NCI-H1105 treated with DMSO at 0.1 percent for 48 hours (cell line): ENCODE measurements around the gene CIB1.

Experiments used
- DNase-seq: peaks from one replicate; lab custom pipeline; 2025; lab: John Stamatoyannopoulos, UW

CIB1 gene

GRCh38 chr15:90240856-90241255 is 7.1 kb upstream of the CIB1 start:
- DNase-seq = no peak

GRCh38 chr15:90239371-90239770 is 5.6 kb upstream of the CIB1 start:
- DNase-seq = no peak

GRCh38 chr15:90234096-90234988 is 601 bp upstream of the CIB1 start, which contains the start of gene GDPGP1:
GDPGP1 (plus strand) TSS chr15:90234209; CDS start chr15:90240909, 6,700 bp downstream.
- DNase-seq = no peak

DNA sequence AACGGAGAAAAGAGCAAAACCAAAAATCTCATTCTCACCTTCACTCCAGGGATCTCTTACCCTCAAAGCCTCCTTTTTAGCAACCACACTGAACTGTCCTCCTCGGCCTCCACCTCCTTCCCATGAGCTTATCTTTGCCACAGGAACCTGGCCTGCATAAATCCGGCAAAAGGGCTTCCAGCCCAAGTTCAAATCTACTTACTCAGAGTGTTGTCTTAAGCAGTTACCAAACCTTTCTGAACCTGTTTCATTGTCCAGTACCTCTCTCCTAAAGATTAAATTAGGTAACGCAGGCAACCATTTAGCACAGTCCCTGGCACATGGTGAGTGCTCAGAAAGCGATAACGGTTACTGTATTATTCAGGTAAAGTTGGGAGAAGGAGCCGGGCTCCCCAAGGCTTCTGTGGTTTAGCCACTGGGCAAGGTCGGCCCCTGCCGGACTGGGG is 777 bp downstream of the CIB1 start:
- no peak for DNase-seq

GRCh38 chr15:90232196-90232595 is 1.5 kb downstream of the CIB1 start:
- DNase-seq = no peak

GRCh38 chr15:90231028-90232017 is 2.4 kb downstream of the CIB1 start:
- DNase-seq = no peak

DNA sequence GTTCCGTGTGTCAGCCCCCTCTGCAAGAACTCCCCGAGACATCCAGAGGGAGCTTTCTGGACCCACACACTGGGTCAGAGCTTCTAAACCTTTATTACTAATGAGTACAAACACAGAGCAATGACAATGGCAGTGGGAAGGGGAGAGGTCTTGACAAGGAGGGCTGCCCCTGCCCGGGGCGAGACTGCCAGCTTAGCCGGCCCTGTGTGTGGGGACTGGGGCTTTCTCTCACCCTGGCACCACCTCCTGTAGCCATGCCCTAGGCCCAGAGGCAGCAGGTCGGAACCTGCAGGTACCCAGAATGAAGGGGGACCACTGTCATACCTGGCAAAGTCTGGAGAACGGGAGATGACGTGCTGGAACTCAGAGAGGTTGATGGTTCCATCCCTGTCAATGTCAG is 3.1 kb downstream of the CIB1 start:
- DNase-seq = no peak

- DNase-seq = no peak
These were observed 3.7 kb downstream of the CIB1 start for GRCh38 chr15:90230071-90230494.

DNA sequence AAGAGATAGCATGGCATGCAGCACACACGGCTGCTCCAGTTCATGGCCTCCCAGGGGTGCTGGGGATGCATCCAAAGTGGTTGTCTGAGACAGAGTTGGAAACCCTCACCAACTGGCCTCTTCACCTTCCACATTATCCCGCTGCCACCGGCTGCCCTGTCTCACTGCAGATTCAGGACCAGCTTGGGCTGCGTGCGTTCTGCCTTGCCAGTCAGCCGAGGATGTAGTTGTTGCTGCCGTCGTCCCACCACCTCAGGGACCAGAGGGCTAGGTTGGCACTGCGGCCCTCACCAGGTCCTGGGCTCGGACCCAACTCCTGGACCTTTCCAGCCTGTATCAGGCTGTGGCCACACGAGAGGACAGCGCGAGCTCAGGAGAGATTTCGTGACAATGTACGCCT is 4.8 kb downstream of the CIB1 start:
- no peak for DNase-seq

DNA sequence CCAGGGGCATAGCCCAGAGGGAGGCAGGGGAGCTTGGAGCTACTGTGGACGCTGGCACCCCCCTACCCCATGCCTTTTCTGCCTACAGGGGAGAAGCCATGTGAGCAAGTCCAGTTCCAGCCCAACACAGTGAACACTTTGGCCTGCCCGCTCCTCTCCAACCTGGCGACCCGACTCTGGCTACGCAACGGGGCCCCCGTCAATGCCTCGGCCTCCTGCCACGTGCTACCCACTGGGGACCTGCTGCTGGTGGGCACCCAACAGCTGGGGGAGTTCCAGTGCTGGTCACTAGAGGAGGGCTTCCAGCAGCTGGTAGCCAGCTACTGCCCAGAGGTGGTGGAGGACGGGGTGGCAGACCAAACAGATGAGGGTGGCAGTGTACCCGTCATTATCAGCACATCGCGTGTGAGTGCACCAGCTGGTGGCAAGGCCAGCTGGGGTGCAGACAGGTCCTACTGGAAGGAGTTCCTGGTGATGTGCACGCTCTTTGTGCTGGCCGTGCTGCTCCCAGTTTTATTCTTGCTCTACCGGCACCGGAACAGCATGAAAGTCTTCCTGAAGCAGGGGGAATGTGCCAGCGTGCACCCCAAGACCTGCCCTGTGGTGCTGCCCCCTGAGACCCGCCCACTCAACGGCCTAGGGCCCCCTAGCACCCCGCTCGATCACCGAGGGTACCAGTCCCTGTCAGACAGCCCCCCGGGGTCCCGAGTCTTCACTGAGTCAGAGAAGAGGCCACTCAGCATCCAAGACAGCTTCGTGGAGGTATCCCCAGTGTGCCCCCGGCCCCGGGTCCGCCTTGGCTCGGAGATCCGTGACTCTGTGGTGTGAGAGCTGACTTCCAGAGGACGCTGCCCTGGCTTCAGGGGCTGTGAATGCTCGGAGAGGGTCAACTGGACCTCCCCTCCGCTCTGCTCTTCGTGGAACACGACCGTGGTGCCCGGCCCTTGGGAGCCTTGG is 5.6 kb downstream of the CIB1 start:
- DNase-seq = no peak

DNA sequence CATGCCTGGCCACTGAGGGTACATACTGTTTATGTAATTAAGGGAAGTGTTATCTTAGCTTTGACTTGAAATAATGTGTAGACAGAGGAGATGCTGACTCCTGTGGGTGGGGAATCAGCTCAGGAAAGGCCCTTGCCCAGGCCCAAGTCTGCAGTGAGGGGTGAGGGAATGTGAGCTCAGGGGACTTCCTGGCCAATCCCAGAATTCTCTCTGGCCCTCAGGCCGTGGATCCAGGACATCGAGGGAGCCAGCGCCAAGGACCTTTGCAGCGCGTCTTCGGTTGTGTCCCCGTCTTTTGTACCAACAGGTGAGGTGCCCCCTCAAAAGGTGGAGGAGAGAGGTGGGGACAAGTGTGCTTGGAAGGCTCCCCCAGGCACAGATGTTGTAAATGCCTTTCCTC is 6.4 kb downstream of the CIB1 start:
- DNase-seq = no peak

- peak; percentile 20 for DNase-seq
These were observed 8.1 kb downstream of the CIB1 start for GRCh38 chr15:90225504-90226234.

- DNase-seq = no peak
These were observed 8.7 kb downstream of the CIB1 start for GRCh38 chr15:90225047-90225446.

- DNase-seq = no peak
These were observed 10.1 kb downstream of the CIB1 start for GRCh38 chr15:90223441-90224165.

DNA sequence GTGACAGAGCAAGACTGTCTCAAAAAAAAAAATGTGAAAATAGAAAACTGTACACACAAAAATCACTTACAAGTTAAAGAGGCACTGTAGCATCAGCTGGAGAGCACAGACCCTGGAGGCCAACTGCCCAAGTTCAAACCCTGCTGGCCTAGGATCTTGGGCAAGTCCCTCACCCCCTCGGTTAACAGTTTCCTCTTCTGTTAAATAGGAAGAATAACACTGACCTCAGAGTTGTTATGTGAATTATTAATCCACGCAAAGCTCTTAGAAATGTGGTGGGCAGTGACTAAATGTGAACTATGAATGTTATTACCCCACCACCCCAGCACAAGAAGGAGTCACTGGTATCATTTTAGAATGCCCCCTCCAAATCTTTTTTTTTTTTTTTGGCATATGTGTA is 11.2 kb downstream of the CIB1 start:
- DNase-seq = no peak

GRCh38 chr15:90221246-90221900 is 12.4 kb downstream of the CIB1 start:
- peak; percentile 40 for DNase-seq

DNA sequence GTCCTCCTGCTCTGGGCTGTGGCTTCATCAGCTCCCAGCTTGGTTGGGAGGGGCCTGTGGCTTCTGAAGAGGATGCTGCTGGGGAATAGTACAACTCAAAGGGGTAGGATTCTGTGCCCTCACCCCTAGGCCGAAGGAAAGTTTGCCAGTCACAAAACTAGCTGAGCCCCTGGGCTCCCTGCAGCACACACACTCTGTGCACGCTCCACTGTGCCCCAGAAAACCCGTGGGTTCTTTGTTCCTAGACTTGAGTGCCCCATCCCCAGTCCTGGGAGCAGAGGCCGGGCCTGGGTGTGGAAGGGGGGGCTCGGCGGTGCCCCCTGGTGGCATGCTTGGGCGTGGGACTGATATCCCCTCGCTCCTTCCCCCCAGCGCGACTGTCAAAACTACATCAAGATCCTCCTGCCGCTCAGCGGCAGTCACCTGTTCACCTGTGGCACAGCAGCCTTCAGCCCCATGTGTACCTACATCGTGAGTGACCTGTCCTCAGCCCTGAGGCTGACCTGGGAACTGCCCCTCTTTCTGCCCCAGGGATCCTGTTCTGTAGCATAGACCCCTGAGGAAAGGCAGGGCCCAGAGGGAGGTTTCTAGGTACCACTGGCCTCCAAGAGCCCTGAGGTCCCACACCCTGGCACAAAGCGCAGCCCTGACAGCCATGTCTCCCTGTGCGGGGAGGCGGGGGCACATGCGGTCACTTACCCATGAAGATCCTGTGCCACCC is 14.2 kb downstream of the CIB1 start:
- no peak for DNase-seq

- DNase-seq = no peak
These were observed 15.9 kb downstream of the CIB1 start for GRCh38 chr15:90217671-90218394.
